Stimulated activated CD8-positive, alpha-beta memory T cell treated with anti-CD3 and anti-CD28 coated beads, Interleukin-7, amount 100 ng/mL, for 1 hour (primary cell): ENCODE measurements around the gene KRT7.
"Not testable (repeated sequence)": the region's sequence is repeated elsewhere in the genome, so short reads cannot be mapped to it uniquely, and the experiment has no call there.

Experiments used
- DNase-seq, 2 donors: peaks; one replicate each; pipeline ENCODE4 v3.0.0-alpha.2; 2020; ENCODE audit warnings: low read depth in 2 of 2

Gene KRT7

DNA sequence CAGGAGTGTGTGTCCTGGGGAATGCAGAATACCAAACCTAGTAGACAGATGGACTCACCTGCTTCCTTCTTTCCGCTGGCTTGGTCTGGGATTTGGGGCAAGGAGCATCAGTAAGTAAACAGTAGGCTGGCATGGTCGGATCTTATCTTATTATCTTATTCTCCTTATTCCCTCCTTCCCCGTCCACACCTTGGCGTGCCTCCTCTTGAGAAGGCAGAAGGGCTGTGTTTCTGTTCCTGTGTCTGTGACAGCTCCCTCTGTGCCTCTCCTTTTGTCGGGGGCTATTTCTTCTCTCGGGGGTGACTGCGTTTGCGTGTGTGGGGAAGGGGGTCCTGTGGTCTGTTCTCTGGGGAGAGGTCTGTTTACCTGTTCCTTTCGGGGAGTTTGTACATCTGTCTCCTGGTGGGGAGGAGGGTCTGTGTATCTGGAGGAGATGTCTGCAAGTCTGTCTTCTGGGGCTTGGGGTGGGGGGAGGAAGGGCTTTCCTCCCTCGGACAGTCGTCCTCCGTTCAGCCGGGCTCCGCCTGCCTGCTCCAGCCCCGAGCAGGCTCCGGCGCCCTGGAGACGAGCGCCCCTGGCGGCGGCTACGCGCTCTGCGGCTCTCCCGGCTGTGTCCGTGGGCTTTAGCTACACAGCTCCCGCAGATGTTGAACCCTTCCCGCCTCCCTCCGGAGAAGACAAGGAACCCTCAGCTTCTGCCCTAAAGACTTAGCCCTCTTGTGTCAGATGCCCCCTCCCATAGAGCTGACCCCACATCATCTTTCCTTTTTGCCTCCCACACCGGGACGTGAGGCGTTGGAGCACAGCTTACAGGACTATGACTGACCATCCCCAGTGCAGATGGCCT is 45.8 kb downstream of the KRT7 start:
- peak; percentile 34 to 55 for DNase-seq

DNA sequence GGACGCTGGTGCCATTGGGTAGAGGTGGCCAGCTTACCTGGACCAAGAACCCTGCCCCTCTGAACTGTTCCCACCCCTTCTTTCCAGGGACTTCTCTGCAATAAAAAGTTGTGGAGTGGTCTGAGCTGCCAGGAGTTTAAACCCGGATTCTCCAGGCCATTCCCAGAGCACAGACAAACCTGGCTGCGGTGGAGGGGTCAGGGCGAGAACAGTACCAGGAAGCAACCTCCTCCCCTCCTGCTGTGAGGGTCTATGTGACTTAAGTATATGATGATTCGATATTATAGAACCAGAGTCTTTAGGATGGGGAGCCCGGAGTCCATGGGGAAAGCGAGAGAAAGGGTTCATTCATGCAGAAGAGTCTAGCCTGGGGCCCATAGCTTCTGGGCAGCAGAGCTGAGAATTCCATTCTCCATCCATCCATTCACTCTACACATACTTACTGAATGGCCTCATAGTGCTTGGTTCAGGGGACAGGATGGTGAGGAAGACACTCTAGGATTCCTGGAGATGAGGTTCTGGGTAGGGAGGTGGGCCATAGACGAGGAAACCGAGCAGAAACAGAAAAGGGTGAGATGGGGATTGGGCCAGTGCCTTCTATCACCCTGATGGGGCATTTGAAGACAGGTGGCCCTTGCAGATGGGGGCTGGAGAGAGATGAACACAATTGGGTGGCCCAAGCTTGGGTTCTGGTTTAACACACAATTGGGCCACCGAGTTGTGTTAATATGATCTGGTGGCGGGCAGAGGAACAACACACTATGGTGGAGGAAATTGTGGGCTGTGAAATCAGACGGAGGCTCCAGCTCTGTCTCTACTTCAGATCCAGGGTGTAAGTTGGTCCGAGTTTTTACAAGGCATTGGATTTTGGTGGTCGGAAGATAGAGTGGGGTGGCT is 46.6 kb downstream of the KRT7 start:
- no peak for DNase-seq

DNA sequence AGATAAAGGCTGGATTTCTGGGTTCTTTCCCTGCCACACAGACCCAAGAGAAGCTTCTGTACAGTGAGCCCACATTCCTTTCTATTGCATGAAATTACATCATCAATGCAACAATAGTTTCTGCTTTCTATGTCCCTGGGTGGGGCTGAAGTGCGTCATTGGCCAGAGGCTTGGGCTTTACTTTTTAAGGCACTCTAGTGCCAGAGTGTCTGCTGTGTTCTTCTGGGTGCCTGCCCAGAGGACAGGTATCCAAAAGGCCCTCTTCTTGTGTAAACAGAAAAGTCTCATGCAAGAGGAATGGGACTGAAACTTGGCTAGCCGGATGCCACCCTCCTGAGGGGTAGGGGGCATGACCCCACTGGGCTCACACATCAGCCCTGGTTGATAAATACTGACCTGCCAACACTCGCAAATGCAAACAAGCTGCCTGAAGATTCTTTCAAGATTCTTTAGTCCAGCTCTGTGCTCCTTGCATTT is 47.3 kb downstream of the KRT7 start:
- no peak for DNase-seq

DNA sequence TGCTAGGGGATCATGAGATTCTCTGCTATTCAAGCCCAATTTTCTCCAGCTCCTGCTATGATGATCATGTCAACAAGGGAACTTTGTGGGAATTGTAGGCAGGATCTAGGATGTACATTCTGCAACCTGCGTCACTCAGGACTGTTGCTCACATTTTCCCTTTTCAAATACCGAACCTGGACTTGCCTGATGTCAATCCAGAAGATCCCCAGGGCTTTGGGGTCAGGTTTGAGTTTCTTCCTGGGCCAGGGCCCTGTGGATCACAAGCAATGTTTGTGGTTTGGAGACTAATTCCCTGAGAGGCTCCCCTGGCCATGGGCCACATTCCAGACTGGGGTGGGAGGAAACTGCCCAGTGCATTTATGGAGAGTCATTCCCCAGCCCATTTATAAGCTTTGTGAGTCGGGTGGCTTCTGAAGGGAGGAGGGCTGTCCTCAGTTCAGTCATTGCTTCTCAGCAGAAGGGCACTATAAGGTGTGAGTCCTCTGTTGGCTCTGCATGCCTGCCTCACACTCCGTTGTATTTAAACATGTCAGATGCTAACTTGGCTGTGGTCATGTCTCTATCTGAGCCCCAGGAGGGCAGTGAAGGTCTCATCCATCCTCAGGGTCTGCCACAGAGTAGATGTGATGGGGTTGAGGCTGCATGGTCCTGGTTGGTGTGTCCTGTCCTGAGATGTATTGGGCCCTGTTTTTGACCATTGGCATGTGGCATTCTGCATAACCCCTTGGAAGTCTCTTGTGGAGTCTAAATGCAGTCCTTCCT is 47.9 kb downstream of the KRT7 start:
- no peak for DNase-seq

DNA sequence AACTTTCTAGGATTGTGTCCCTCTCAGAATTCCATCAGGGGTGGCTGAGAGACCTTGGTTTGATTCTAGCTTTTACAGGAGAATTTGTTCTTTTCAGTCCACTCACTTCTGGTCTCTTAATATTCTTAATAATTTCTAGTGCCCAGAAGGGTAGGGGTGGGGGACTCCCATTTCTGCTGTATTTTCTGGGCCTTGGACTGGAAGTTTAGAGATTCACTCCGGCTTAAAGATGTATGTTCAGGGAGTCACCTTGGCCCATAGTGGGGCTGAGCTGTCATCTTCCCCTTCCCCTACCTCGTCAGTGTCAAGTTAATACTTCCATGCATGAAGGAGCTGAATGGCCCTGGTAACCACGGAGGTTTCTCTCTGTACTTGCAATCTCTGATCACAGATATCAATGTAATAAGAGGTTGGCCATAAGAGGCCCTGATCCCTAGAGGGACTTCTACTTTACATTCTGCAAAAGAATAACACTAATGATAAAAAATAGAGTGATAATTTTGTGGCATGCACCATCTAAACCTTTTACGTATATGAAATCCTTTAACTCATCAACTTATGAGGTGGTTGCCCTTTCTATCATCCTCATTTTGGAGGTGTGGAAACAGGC is 51.6 kb downstream of the KRT7 start:
- no peak for DNase-seq

DNA sequence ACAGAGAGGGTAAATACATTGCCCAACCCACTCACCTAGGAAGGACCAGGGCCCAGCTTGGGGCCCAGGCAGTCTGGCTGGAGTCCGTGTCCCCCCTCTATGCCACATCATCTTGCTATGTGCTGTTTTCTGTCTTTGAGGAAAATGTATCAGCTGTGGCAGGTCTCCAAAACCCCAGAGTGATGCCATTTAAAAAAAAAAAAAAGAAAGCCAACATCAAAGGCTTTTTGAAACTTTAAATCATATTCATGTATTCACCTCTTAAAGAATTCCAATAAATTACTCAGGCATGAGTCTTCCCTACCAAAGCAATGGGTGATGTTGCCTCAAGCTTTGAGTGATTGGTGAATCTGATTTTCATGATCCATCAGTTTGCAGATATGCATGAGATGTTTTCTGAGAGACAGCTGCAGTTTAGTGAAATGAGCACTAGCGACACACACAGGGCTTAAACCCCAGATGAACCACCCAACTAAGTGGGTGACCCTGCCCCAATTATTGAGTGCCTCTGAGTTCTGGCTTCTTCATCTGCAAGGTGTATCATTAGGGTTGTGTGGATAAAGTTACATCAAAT is 52.2 kb downstream of the KRT7 start:
- no peak for DNase-seq

DNA sequence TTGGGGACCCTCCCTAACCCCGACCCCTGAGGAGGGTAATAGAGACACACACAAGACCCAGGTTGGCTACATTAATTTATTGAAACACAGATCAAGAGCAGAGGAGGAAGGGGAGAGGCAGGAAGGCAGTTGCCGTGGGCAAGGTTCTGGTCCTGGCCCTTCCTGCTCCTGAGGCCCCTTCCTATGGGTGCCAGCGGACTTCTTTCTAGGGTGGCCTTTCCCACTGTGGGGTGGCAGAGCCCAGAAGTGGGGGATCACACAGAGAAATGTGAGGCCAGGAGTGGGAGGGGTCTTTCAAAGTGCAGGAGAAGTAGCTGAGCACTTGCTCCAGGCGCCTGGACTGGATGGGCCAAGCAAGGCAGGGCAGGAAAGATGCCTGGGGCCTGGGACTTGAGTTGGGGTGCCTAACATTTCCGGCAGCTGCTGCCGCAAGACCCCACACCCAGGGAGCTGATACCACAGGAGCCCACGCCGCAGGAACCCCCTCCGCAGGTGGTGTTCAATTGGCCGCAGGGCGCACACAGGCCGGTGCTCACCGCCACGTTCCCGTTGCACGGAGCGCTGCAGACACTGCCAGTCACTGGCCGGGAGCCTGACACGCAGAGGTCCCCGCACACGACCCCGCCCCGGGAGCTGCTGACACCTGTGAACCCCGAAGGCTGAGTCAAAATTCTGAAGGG is 52.9 kb downstream of the KRT7 start:
- DNase-seq, result no peak

DNA sequence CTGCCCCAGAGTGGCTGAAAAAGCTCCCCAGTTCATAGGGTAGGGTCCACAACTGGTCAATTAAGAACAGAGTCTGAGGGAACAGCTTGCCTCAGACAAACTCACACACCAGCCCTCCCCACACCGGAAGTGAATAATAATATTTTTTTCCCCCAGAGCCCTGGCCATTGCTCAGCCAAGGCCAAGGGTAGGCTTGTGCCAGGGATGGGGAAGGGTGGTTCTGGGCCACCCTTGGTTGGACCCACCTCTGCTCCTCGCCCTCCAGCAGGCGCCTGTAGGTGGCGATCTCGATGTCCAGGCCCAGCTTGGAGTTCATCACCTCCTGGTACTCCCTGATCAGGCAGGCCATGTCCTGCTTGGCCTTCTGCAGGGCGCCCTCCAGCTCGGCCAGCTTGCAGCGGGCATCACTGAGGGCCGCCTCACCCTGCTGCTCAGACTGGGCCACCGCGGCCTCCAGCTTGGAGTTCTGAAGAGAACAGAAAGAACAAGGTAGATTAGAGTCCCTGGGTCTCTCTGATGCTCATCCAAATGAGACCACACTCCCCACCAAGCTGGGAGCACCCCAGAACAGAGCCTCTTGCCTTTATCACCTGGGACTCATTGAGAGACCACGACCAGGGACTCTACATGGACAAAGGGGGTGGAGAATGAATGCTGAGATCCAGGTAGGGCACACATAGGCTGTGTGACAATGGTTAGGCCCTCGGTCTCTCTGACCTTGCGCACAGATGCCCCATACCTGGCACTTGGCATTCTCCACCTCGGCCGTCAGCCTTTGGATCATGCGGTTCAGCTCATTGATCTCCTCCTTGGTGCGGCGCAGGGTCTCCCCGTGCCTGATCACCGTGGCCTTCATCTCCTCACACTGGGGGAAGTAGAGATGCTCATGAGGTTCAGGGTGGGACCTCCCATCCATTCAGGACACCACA is 54.1 kb downstream of the KRT7 start:
- DNase-seq, result not testable (repeated sequence)

DNA sequence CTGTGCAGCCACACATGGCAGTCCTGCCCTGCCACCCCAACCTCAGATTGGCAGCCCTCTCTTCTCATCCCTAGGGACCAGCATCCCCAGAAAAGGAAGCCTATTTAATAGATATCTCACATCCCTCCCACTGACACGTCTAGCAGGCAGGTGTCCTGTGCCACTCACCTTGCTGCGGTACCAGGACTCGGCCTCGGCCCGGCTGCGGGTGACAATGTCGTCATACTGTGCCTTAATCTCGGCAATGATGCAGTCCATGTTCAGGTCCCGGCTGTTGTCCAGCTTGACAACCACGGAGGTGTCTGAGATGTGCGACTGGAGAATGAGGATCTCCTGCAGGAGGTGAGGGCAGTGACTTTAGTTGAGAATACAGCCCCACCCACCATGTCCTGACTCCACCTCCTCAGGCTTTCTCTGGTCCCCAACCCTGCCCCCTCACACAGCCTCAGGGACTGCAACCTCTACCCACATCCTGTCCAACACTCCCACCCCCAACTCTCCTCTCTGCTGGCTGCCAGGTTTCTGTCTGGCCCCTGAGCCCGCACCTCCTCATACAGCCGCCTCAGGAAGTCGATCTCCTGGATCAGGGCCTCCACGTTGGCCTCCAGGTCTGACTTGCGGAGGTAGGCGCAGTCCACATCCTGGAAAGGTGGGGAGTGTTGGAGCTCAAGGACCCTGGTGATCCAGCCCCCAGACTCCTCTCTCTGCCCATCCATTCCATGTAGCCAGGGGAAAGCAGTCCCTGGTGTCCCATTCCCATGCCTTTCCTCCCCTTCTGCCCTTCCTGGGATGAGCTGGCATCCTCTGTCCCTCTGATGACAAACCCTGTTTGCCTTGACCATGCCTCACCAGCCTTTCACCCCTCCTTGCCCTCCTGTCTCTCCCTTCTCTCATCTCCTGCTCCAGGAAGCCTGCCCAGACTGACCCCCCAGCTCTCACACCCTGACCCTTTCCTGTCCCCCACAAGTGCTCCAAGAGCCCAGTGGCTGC is 55.1 kb downstream of the KRT7 start:
- DNase-seq, result not testable (repeated sequence)

DNA sequence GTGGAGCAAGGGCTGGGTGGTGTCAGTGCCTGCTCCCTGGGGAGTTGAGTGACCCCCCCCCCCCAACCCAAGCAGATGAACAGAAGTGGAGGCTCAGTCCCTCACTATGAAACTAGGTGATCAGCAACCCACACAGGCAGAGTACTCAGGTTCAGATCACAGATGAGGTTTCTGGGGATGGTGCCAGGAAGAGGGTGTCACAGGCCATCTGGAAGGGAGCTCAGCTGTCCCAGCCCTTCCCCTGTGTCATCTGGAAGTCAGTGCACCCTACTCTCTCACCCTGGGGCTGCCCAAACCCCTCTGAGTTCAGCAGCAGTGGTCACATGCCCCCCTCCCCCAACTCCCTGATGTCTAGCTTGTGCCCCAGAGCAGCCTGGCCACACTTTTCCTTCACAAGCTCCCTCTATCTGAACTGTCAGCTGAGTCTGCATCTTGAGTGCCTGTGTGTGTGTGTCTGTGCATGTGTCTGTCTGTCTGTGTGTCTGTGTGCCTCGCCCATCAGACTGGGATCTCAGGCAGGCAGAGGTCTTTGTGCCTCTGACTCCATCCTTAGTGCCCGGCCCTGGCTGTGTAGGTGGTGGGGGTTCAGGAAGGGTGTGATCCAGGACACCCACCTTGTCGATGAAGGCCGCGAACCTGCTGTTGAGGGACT is 57.6 kb downstream of the KRT7 start:
- DNase-seq, result not testable (repeated sequence)

DNA sequence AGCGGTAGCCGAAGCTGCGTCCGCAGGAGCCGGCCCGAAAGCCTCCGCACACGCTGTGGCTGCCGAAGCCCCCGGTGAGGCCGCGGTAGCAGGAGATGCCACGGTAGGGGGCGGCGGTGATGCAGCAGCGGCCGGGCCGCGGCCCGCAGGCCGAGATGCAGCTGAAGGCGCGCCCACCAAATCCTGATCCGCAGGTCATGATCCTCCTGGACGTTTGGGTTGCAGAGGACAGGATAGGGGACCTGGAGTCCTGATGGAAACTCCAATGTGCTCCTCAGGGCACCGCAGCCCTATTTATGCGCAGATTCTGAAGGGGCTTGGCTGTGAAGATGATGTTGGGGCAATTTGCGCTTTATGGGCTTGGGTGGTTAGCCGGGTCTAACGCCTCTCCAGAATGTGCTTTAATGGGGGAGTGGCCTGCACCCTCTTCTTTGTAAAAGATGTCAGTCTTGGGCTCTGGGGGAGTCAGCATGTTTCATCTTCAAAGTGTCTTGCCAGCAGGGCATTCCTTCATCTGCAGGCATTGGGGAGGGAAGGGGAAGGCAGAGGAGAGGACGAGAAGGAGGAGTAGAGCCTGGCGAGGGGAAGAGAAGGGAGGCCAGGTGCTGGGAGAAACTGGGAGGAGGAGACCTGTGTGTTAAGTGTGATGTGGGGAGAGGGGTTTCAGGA is 58.4 kb downstream of the KRT7 start, which contains the start of gene KRT81:
TSS of gene KRT81 (minus strand) at position 268 of the 669 bp plus-strand sequence. CDS start at position 199, 69 bp downstream.
- no peak for DNase-seq

DNA sequence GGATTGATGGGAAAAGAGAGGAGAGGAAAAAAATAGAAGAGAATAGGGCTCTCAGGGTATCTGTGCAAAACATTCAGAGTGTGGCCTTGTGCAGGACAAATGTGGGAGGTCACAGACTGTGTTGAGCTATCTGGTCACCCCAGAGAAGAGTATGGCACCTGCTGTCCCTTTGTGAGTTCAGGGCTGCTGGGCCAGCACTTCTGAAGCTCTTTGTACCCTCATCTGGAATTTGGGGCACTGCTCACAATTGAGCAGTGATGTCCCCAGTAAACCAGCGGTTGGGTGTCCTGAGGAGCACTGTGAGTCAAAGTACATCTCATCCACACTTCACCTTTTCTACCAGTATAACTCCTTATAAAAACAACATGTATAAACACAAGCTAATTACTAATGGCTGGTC is 60.9 kb downstream of the KRT7 start:
- DNase-seq, result no peak

DNA sequence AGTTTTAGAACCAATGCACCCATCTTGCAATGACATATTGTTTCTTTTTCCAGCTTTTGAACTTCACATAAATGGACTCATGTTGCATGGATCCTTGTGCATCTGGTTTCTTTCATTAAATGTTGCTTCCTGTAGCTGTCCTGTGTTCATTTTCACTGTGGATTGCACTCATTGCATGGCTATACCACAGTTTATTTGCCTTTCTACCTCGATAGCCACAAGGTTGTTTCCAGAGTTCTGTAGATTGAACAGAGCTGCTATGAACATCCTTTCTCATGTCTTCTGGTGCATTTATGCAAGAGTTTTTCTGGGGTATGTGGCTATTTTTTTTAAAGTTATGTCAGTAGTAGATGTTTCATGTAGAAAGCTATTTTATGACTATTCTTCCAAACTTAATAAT is 61.8 kb downstream of the KRT7 start:
- DNase-seq, result no peak

DNA sequence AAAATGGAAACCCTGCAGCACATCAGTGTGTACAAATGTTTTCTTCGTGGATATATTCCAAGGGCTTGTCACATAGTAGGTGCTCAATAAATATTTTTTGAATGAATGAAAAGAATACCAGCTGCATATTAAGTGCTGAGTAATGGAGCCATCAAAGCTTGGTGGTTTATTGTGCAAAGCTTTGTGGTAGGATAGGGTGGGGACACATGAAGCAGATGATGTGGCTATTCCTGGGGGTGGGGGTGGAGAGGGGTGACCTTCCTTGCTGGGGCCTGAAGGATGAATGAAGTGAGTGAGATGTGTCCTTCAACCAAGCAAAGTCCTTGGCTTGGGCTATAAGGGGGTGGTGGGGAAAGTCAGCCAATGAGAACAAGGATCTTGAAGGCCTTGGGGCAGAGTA is 62.6 kb downstream of the KRT7 start:
- no peak for DNase-seq

DNA sequence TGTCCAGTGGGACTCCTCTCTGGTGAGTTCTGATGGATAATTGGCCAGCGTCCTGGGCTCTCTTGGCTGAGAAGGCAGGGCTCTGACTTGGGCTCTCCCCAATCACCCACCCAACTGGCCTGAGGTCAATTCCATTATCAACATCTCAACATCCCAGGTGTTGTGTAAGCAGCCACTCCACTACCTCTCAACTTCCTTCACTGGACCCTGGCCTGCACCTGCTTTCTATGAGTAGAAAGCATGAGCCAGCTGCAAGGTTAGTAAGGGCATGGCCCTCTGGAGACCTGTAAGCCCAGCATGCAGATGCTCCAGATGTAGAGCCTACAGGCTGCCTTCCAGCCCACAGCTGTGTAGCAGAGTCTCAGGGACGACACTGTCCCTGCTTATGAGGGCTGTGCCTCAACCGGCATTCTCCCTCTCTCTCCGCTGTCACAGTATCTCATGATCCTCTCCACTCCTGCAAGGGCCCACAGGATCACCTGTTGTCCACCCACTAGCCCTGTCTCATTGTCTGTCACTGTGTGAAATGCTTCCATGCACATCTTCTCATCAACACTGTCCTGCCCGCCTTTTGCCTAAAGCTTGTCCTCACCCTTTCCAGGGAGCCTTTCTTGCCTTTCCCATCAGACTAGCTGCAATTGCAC is 63.7 kb downstream of the KRT7 start:
- no peak for DNase-seq
